WTC11 (cell line): ENCODE data around the gene PAK5.

Source experiments
- ATF1 ChIP-seq: sonication (generic); formaldehyde crosslinking; IDR thresholded peaks from 2 replicates; pipeline ENCODE4 v1.8.1; 2023; ENCODE audit warnings: mild to moderate bottlenecking, moderate library complexity, missing genetic modification reagents
- CREB1 ChIP-seq: sonication (generic); formaldehyde crosslinking; IDR thresholded peaks from 2 replicates; pipeline ENCODE4 v1.8.0; 2023; ENCODE audit warnings: mild to moderate bottlenecking, missing genetic modification reagents
- SMAD3 ChIP-seq: sonication (generic); formaldehyde crosslinking; IDR thresholded peaks from 2 replicates; pipeline ENCODE4 v1.8.0; 2022; ENCODE audit warnings: missing genetic modification reagents, mild to moderate bottlenecking, borderline replicate concordance
- SP1 ChIP-seq: sonication (generic); formaldehyde crosslinking; conservative IDR thresholded peaks from 2 replicates; pipeline ENCODE4 v1.8.1; 2022; ENCODE audit warnings: missing genetic modification reagents
- TF ChIP-seq, protein P1 (sequence below): sonication (generic); formaldehyde crosslinking; IDR thresholded peaks from 2 replicates; pipeline ENCODE4 v1.8.1; 2022; ENCODE audit warnings: mild to moderate bottlenecking, moderate library complexity, missing genetic modification reagents
- TF ChIP-seq, protein P2 (sequence below): sonication (generic); formaldehyde crosslinking; IDR thresholded peaks from 2 replicates; pipeline ENCODE4 v1.8.1; 2023; ENCODE audit warnings: mild to moderate bottlenecking, missing genetic modification reagents, moderate library complexity
- TF ChIP-seq, protein P3 (sequence below): fragments of 200-600 bp; IDR thresholded peaks from 2 replicates; pipeline ENCODE4 v1.8.0; 2022; ENCODE audit warnings: antibody characterized with exemption
- TF ChIP-seq, protein P4 (sequence below): fragments of 250-450 bp; sonication (Bioruptor Pico); conservative IDR thresholded peaks from 2 replicates; pipeline ENCODE4 v1.9.0; 2021; ENCODE audit warnings: mild to moderate bottlenecking

DNA sequence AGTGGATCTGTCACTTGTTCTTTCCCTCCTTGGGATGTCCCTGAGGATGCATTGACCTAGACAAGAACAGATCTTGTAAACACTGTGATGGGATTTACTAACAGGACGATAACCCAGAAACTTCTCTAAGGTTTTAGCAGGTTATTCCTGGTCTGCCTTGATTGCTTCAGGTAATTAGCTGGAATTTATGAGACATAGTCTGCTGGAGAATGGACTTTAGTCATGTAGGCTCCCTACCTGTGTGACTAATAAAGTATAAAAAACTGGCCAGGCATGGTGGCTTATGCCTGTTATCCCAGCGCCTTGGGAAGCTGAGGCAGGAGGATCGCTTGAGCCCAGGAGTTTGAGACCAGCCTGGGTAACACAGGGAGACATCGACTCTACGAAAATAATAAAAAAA, 96.1 kb downstream of the PAK5 start:
- TF ChIP-seq SP1 = no peak
- TF ChIP-seq, protein P1, sequence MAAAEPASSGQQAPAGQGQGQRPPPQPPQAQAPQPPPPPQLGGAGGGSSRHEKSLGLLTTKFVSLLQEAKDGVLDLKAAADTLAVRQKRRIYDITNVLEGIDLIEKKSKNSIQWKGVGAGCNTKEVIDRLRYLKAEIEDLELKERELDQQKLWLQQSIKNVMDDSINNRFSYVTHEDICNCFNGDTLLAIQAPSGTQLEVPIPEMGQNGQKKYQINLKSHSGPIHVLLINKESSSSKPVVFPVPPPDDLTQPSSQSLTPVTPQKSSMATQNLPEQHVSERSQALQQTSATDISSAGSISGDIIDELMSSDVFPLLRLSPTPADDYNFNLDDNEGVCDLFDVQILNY = no peak
- no peak for TF ChIP-seq ATF1 (CRISPR knock-in tag)
- no peak for TF ChIP-seq CREB1
- TF ChIP-seq SMAD3 (CRISPR knock-in tag) = no peak
- TF ChIP-seq, protein P2, sequence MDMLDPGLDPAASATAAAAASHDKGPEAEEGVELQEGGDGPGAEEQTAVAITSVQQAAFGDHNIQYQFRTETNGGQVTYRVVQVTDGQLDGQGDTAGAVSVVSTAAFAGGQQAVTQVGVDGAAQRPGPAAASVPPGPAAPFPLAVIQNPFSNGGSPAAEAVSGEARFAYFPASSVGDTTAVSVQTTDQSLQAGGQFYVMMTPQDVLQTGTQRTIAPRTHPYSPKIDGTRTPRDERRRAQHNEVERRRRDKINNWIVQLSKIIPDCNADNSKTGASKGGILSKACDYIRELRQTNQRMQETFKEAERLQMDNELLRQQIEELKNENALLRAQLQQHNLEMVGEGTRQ = no peak
- TF ChIP-seq, protein P3, sequence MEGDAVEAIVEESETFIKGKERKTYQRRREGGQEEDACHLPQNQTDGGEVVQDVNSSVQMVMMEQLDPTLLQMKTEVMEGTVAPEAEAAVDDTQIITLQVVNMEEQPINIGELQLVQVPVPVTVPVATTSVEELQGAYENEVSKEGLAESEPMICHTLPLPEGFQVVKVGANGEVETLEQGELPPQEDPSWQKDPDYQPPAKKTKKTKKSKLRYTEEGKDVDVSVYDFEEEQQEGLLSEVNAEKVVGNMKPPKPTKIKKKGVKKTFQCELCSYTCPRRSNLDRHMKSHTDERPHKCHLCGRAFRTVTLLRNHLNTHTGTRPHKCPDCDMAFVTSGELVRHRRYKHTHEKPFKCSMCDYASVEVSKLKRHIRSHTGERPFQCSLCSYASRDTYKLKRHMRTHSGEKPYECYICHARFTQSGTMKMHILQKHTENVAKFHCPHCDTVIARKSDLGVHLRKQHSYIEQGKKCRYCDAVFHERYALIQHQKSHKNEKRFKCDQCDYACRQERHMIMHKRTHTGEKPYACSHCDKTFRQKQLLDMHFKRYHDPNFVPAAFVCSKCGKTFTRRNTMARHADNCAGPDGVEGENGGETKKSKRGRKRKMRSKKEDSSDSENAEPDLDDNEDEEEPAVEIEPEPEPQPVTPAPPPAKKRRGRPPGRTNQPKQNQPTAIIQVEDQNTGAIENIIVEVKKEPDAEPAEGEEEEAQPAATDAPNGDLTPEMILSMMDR = no peak
- TF ChIP-seq, protein P4, sequence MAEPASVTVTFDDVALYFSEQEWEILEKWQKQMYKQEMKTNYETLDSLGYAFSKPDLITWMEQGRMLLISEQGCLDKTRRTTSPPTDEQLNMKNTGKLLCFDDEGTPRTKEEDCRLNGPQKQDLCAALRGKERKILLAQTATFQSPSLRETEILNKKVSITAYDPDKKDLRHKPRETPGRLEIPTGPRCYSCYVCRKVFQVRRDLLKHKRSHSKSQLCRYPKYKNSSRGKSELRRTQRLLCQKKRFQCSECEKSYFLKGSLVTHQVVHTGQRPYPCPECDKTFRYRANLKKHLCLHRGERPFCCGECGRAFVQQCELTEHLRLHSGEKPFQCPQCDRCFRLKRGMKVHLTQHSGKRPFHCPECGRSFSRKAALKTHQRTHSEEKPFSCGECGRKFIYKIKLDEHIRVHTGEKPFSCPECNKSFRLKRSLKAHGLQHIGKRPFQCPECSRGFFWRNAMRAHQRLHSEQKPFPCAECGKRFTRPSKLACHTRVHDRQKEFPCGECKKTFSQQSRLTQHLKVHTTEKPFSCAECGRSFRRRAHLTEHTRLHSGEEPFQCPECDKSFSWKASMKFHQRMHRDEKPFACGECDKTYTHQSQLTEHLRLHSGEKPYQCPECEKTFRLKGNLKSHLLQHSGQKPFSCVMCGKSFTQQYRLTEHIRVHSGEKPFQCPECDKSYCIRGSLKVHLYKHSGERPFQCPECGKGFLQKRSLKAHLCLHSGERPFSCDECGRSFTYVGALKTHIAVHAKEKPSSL (CRISPR knock-in tag) = no peak
